ENCODE measurements around the gene PROK2. TPM values are rescaled to one million over a fixed set of nuclear protein-coding genes. Genes with fewer than 3 reads are reported as not detected.

PROK2 gene
- total and polyA plus RNA-seq, 4 donors, result 0.24 to 0.84 (median 0.41) TPM

DNA sequence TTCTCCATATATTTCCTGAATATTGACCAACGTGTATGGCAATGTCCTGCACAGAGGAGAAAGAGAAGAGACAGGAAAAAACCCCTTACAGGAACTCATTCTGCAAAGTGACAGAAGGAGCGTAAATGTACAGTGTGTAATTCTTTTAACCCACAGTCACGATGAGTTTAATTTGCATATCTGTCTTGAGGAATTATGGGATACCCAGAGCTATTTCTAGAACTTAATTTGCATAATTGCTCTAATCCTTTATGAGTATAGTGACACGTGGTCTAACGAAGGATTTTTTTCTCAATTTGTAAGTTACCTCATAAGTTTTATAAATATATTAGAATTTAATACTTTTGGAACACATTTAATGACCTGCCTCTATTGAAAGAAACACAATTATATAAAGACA lies 21.5 kb downstream of the PROK2 start:
- Histone ChIP-seq H3K9me3 (ENCODE audit: control insufficient read depth in 4 of 4, low read length in 3 of 4) (no peaks in the 10 kb centered on the region), H3K4me1 (ENCODE audit: control insufficient read depth in 4 of 4, insufficient read depth in 4 of 4, low read length in 3 of 4) (no peaks in the 10 kb centered on the region), H3K9ac (ENCODE audit: low read depth in 1 of 2, low read length in 2 of 2) (no peak overlapping the region), H3K27me3 (ENCODE audit: control insufficient read depth in 4 of 4, insufficient read depth in 4 of 4, low read length in 3 of 4) (peaks cover 0 to 7% (median 3%) of the 10 kb centered on the region in 4 donors), H3K4me3 (ENCODE audit: low read depth in 1 of 3, low read length in 3 of 3) (no peak overlapping the region), H3K27ac (ENCODE audit: low read depth in 1 of 2, low read length in 2 of 2) (no peak overlapping the region), H3K36me3 (ENCODE audit: control insufficient read depth in 4 of 4, insufficient read depth in 3 of 4, low read depth in 1 of 4, low read length in 3 of 4) (no peaks in the 10 kb centered on the region)
- WGBS, result 69% methylated on average over 5 of the region's 5 CpGs
- no peak for DNase-seq (ENCODE audit: low spot score)
- TF ChIP-seq FOXA2 (IDR thresholded peaks at IDR 0.05) (no peak), NR2F2 (IDR thresholded peaks at IDR 0.05) (no peak)

- DNase-seq (ENCODE audit: low spot score), result no peak
- no peaks in the 10 kb centered on the region for H3K9me3 ChIP-seq (ENCODE audit: control insufficient read depth in 4 of 4, low read length in 3 of 4)
- no peaks in the 10 kb centered on the region for H3K36me3 ChIP-seq (ENCODE audit: control insufficient read depth in 4 of 4, insufficient read depth in 3 of 4, low read depth in 1 of 4, low read length in 3 of 4)
- no peak overlapping the region for H3K4me3 ChIP-seq (ENCODE audit: low read depth in 1 of 3, low read length in 3 of 3)
- WGBS, result 81% methylated on average over 1 of the region's 1 CpG
- H3K27me3 ChIP-seq (ENCODE audit: control insufficient read depth in 4 of 4, insufficient read depth in 4 of 4, low read length in 3 of 4), result peaks cover 0 to 7% (median 3%) of the 10 kb centered on the region in 4 donors
- no peak overlapping the region for H3K27ac ChIP-seq (ENCODE audit: low read depth in 1 of 2, low read length in 2 of 2)
- H3K9ac ChIP-seq (ENCODE audit: low read depth in 1 of 2, low read length in 2 of 2), result no peak overlapping the region
- TF ChIP-seq RAD21 (IDR thresholded peaks at IDR 0.05) (no peak), EGR1 (IDR thresholded peaks at IDR 0.05; ENCODE audit: low read depth in 2 of 2) (no peak), GABPA (IDR thresholded peaks at IDR 0.05 in 1 of 2, conservative IDR thresholded peaks at IDR 0.05 in 1 of 2) (no peak), RXRA (IDR thresholded peaks at IDR 0.05) (no peak), SP1 (IDR thresholded peaks at IDR 0.05) (no peak), MAX (IDR thresholded peaks at IDR 0.05) (no peak), YY1 (IDR thresholded peaks at IDR 0.05) (no peak), TAF1 (conservative IDR thresholded peaks at IDR 0.05) (no peak), HNF4G (IDR thresholded peaks at IDR 0.05) (no peak), NR2F2 (IDR thresholded peaks at IDR 0.05) (no peak), REST (IDR thresholded peaks at IDR 0.05) (no peak), FOXA2 (IDR thresholded peaks at IDR 0.05) (no peak), JUND (IDR thresholded peaks at IDR 0.05) (no peak), HNF4A (conservative IDR thresholded peaks at IDR 0.05) (no peak), FOXA1 (IDR thresholded peaks at IDR 0.05) (no peak)
- TF ChIP-seq, protein P1, sequence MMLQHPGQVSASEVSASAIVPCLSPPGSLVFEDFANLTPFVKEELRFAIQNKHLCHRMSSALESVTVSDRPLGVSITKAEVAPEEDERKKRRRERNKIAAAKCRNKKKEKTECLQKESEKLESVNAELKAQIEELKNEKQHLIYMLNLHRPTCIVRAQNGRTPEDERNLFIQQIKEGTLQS (IDR thresholded peaks at IDR 0.05), result no peak
- TF ChIP-seq, protein P2, sequence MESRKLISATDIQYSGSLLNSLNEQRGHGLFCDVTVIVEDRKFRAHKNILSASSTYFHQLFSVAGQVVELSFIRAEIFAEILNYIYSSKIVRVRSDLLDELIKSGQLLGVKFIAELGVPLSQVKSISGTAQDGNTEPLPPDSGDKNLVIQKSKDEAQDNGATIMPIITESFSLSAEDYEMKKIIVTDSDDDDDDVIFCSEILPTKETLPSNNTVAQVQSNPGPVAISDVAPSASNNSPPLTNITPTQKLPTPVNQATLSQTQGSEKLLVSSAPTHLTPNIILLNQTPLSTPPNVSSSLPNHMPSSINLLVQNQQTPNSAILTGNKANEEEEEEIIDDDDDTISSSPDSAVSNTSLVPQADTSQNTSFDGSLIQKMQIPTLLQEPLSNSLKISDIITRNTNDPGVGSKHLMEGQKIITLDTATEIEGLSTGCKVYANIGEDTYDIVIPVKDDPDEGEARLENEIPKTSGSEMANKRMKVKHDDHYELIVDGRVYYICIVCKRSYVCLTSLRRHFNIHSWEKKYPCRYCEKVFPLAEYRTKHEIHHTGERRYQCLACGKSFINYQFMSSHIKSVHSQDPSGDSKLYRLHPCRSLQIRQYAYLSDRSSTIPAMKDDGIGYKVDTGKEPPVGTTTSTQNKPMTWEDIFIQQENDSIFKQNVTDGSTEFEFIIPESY (IDR thresholded peaks at IDR 0.05), result no peak
- TF ChIP-seq, protein P3, sequence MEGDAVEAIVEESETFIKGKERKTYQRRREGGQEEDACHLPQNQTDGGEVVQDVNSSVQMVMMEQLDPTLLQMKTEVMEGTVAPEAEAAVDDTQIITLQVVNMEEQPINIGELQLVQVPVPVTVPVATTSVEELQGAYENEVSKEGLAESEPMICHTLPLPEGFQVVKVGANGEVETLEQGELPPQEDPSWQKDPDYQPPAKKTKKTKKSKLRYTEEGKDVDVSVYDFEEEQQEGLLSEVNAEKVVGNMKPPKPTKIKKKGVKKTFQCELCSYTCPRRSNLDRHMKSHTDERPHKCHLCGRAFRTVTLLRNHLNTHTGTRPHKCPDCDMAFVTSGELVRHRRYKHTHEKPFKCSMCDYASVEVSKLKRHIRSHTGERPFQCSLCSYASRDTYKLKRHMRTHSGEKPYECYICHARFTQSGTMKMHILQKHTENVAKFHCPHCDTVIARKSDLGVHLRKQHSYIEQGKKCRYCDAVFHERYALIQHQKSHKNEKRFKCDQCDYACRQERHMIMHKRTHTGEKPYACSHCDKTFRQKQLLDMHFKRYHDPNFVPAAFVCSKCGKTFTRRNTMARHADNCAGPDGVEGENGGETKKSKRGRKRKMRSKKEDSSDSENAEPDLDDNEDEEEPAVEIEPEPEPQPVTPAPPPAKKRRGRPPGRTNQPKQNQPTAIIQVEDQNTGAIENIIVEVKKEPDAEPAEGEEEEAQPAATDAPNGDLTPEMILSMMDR (IDR thresholded peaks at IDR 0.05; ENCODE audit: low read depth, low read length, missing input control), result no peak
- H3K4me1 ChIP-seq (ENCODE audit: control insufficient read depth in 4 of 4, insufficient read depth in 4 of 4, low read length in 3 of 4), result no peaks in the 10 kb centered on the region
Observed at GRCh38 chr3:71760140-71760539, 24.8 kb downstream of the PROK2 start.
